ENCODE results near the gene IPO4. TPM values are rescaled to one million over a fixed set of nuclear protein-coding genes. Genes with fewer than 3 reads are reported as not detected.

Gene IPO4
- total and polyA plus RNA-seq, 10 of the 15 experiments (the other 5 are each of a cell fraction or from before 2014, with no cell fraction given) = 7.8 to 139 (median 37.6) TPM

GRCh38 chr14:24162093-24162492, 26.5 kb downstream of the IPO4 start:
- H3K9ac ChIP-seq (ENCODE audit: control insufficient read depth, insufficient read depth, low read length) = peak overlapping the region; percentile 83
- peak overlapping the region; percentile 99 for H3K4me3 ChIP-seq
- DNase-seq (ENCODE audit: low read depth, low spot score) (no peak), FAIRE-seq (peak; percentile 44), ATAC-seq (peak; percentile 4; the same call in 2 of the 3 replicates)
- peaks cover 43% of the 10 kb centered on the region for H3K79me2 ChIP-seq (ENCODE audit: control insufficient read depth, insufficient read depth, low read length)
- peak overlapping the region; percentile 96 for H3K27ac ChIP-seq (ENCODE audit: control insufficient read depth, insufficient read depth)
- in situ Hi-C loops (cut with MboI) = no loop called here
- WGBS (ENCODE audit: insufficient coverage, insufficient replicate concordance, low lambda C conversion rate, missing lambda C conversion rate) = 33% methylated on average over 8 of the region's 8 CpGs
- H3K4me2 ChIP-seq (ENCODE audit: control insufficient read depth, insufficient read depth) = peak overlapping the region; percentile 90
- H2AFZ ChIP-seq (ENCODE audit: control insufficient read depth, low read depth, low read length) = no peak overlapping the region
- SMC1A ChIA-PET (ENCODE audit: uncharacterized antibody, unreplicated experiment) = interaction anchor here (1.0 to 4.9 kb wide), 23 partner anchors 9 to 145 kb away, joined by 3 to 54 read pairs (median 5); partner anchors contain the start of genes CHMP4A, CIDEB, DCAF11 and IPO4
- H4K20me1 ChIP-seq (ENCODE audit: control insufficient read depth, insufficient read depth) = no peaks in the 10 kb centered on the region
- intact Hi-C loops (cut with micrococcal nuclease; ENCODE audit: unreplicated experiment) = no loop called here
- peaks cover 38% of the 10 kb centered on the region for H3K4me1 ChIP-seq (ENCODE audit: control insufficient read depth, insufficient read depth, low read length)
- BruUV-seq (replicated peaks) = TSS peak; percentile 64
- peaks cover 43 to 56% of the 10 kb centered on the region in 2 experiments for H3K36me3 ChIP-seq (ENCODE audit: control insufficient read depth in 2 of 2, insufficient read depth in 2 of 2, low read length in 1 of 2)
- H3K27me3 ChIP-seq (replicated peaks in 1 of 2; ENCODE audit: control insufficient read depth in 2 of 2, insufficient read depth in 2 of 2, low read length in 1 of 2) = no peaks in the 10 kb centered on the region
- RAD21 ChIA-PET (ENCODE audit: unreplicated experiment) = interaction anchor here (0.7 to 4.5 kb wide), 22 partner anchors 9 to 148 kb away, joined by 3 to 60 read pairs (median 10); partner anchors contain the start of genes CHMP4A, CIDEB, DCAF11 and EMC9
- POLR2A ChIA-PET = interaction anchor here (0.7 to 4.8 kb wide), 23 partner anchors 8 to 80 kb away, joined by 3 to 99 read pairs (median 9); partner anchors contain the start of genes CHMP4A, DCAF11, EMC9 and IPO4
- CTCF ChIA-PET = interaction anchor here (0.8 to 4.2 kb wide), 27 partner anchors 8 to 530 kb away, joined by 3 to 63 read pairs (median 6); partner anchors contain the start of genes CHMP4A, CIDEB, DCAF11 and EMC9
- H3K9me3 ChIP-seq (replicated peaks; ENCODE audit: control insufficient read depth, insufficient read depth, low read length) = no peaks in the 10 kb centered on the region
- TF ChIP-seq CTCF (IDR thresholded peaks at IDR 0.05 in 2 of 3, conservative IDR thresholded peaks at IDR 0.05 in 1 of 3; ENCODE audit: control insufficient read depth in 2 of 3, extremely low read depth in 1 of 3, insufficient read depth in 1 of 3, low read depth in 3 of 3, low read length in 3 of 3) (no peak), KLF5 (IDR thresholded peaks at IDR 0.05; ENCODE audit: partially characterized antibody) (no peak), RBBP5 (conservative IDR thresholded peaks at IDR 0.05) (no peak), IKZF2 (IDR thresholded peaks at IDR 0.05) (peak; percentile 21 to 32; a peak in 2 of 4 replicates), ZNF274 (IDR thresholded peaks at IDR 0.05; ENCODE audit: insufficient read depth, insufficient read length) (no peak), BHLHE40 (IDR thresholded peaks at IDR 0.05; ENCODE audit: borderline replicate concordance in 1 of 2, low read depth in 2 of 2, low read length in 1 of 2) (no peak), HSF1 (IDR thresholded peaks at IDR 0.05; ENCODE audit: low read depth, low read length) (no peak), LARP7 (IDR thresholded peaks at IDR 0.05) (peak; percentile 66), IKZF1 (conservative IDR thresholded peaks at IDR 0.05) (peak; percentile 19; the same call in 1 of the 2 replicates), ZNF207 (IDR thresholded peaks at IDR 0.05; ENCODE audit: borderline replicate concordance) (no peak), NR2F1 (conservative IDR thresholded peaks at IDR 0.05) (no peak), STAT1 (conservative IDR thresholded peaks at IDR 0.05) (0 out of 2 replicates have a peak, but pooled peaks have one; percentile 33), NBN (IDR thresholded peaks at IDR 0.05) (no peak), CBX3 (IDR thresholded peaks at IDR 0.05; ENCODE audit: borderline replicate concordance, low read depth) (no peak), EP300 (IDR thresholded peaks at IDR 0.05; ENCODE audit: borderline replicate concordance in 1 of 2, control insufficient read depth in 1 of 2, low read depth in 2 of 2, low read length in 2 of 2) (no peak), POLR2A (IDR thresholded peaks at IDR 0.05; ENCODE audit: low read depth, low read length) (peak; percentile 20; the same call in 1 of the 2 replicates), USF1 (IDR thresholded peaks at IDR 0.05; ENCODE audit: borderline replicate concordance, extremely low read length, insufficient read depth, low read depth, low read length) (no peak), RFX5 (IDR thresholded peaks at IDR 0.05; ENCODE audit: low read depth, low read length) (no peak), BACH1 (IDR thresholded peaks at IDR 0.05; ENCODE audit: borderline replicate concordance) (0 out of 2 replicates have a peak, but pooled peaks have one; percentile 40), WRNIP1 (IDR thresholded peaks at IDR 0.05; ENCODE audit: borderline replicate concordance, low read depth, low read length) (peak; percentile 93; the same call in 1 of the 2 replicates)

All from GM12878 (cell line).